NB4 (cell line): ENCODE results near the gene SLC26A6.

Source experiments
- CTCF ChIP-seq: IDR thresholded peaks from one replicate; pipeline ENCODE4 v1.5.1; 2012; ENCODE audit warnings: low read depth, low read length
- MAX ChIP-seq: IDR thresholded peaks from 2 replicates; pipeline ENCODE4 v1.6.1; 2011; ENCODE audit warnings: low read depth, low read length
- MYC ChIP-seq: IDR thresholded peaks from 2 replicates; pipeline ENCODE4 v1.6.1; 2011; ENCODE audit warnings: low read depth, low read length
- POLR2A ChIP-seq: IDR thresholded peaks from 2 replicates; pipeline ENCODE4 v1.6.1; 2011; ENCODE audit warnings: mild to moderate bottlenecking; ENCODE audit not compliant: insufficient read length; ENCODE audit errors: extremely low read depth

DNA sequence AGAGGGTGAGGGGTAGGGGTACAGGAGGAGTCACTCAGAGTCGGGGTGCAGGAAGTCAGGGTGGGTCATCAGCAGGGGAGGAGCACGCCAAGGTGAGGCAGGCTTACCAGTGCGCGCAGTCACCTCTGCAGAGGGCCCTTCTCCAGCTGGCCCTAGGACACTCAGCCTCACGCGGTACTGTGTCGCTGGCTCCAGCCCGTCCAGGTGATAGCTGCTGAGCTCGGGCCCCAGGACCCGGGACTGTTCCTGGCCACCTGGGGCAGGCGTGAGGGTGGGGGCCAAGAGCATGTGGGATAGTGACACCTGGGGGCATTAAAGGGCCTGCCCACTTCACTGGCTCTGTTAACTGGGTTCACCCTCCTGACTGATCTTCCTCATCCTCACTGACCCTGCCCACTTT lies 47.6 kb downstream of the SLC26A6 start:
- no peak for TF ChIP-seq CTCF
- TF ChIP-seq POLR2A = no peak
- TF ChIP-seq MAX = no peak
- no peak for TF ChIP-seq MYC
